ENCODE results near the gene PGAM2. TPM values are rescaled to one million over a fixed set of nuclear protein-coding genes. Genes with fewer than 3 reads are reported as not detected.

Gene PGAM2
- total and polyA plus RNA-seq, 2 experiments from 2014 or later: 148 to 165 TPM

- no peak for DNase-seq (ENCODE audit: low read depth in 1 of 2, low spot score in 1 of 2)
- Histone ChIP-seq H3K4me3 (no peak overlapping the region), H3K27me3 (no peaks in the 10 kb centered on the region), H3K4me1 (ENCODE audit: low read depth) (peaks cover 2% of the 10 kb centered on the region), H3K27ac (no peak overlapping the region), H3K9me3 (ENCODE audit: low read depth) (no peaks in the 10 kb centered on the region), H3K36me3 (no peaks in the 10 kb centered on the region)
- TF ChIP-seq, protein P1, sequence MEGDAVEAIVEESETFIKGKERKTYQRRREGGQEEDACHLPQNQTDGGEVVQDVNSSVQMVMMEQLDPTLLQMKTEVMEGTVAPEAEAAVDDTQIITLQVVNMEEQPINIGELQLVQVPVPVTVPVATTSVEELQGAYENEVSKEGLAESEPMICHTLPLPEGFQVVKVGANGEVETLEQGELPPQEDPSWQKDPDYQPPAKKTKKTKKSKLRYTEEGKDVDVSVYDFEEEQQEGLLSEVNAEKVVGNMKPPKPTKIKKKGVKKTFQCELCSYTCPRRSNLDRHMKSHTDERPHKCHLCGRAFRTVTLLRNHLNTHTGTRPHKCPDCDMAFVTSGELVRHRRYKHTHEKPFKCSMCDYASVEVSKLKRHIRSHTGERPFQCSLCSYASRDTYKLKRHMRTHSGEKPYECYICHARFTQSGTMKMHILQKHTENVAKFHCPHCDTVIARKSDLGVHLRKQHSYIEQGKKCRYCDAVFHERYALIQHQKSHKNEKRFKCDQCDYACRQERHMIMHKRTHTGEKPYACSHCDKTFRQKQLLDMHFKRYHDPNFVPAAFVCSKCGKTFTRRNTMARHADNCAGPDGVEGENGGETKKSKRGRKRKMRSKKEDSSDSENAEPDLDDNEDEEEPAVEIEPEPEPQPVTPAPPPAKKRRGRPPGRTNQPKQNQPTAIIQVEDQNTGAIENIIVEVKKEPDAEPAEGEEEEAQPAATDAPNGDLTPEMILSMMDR (IDR thresholded peaks at IDR 0.05; ENCODE audit: low read depth, low read length): no peak
Observed at GRCh38 chr7:44097064-44097932, 31.9 kb upstream of the PGAM2 start.

- H3K4me1 ChIP-seq (ENCODE audit: low read depth): peaks cover 2% of the 10 kb centered on the region
- no peak overlapping the region for H3K4me3 ChIP-seq
- H3K36me3 ChIP-seq: no peaks in the 10 kb centered on the region
- no peak for DNase-seq (ENCODE audit: low read depth in 1 of 2, low spot score in 1 of 2)
- no peaks in the 10 kb centered on the region for H3K27me3 ChIP-seq
- H3K27ac ChIP-seq: no peak overlapping the region
- no peaks in the 10 kb centered on the region for H3K9me3 ChIP-seq (ENCODE audit: low read depth)
- TF ChIP-seq, protein P1 (IDR thresholded peaks at IDR 0.05; ENCODE audit: low read depth, low read length): no peak
Observed at GRCh38 chr7:44096326-44096881, 31.0 kb upstream of the PGAM2 start.

DNA sequence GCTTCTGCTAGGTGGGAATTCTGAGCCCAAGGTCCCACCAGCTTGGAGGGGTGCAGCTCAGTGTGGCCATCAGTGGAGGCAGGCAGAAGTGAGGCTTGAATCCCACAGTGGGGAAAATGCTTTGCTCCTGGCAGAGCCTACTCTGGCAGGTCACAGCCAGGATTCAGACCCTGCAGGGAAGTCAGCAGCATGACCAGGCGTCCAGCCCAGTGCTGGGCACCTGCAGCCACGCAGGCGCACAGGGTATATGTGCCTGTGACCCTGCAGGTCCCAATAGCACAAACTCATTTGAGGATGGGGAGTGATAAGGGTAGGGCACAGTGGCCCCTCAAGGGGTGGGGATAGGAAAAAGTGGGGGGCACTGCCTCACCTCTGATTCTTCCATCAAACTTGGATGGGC is 30.4 kb upstream of the PGAM2 start:
- Histone ChIP-seq H3K36me3 (no peaks in the 10 kb centered on the region), H3K4me1 (ENCODE audit: low read depth) (peaks cover 2% of the 10 kb centered on the region), H3K27me3 (no peaks in the 10 kb centered on the region), H3K9me3 (ENCODE audit: low read depth) (no peaks in the 10 kb centered on the region), H3K27ac (no peak overlapping the region), H3K4me3 (no peak overlapping the region)
- TF ChIP-seq, protein P1 (IDR thresholded peaks at IDR 0.05; ENCODE audit: low read depth, low read length): no peak
- no peak for DNase-seq (ENCODE audit: low read depth in 1 of 2, low spot score in 1 of 2)

DNA sequence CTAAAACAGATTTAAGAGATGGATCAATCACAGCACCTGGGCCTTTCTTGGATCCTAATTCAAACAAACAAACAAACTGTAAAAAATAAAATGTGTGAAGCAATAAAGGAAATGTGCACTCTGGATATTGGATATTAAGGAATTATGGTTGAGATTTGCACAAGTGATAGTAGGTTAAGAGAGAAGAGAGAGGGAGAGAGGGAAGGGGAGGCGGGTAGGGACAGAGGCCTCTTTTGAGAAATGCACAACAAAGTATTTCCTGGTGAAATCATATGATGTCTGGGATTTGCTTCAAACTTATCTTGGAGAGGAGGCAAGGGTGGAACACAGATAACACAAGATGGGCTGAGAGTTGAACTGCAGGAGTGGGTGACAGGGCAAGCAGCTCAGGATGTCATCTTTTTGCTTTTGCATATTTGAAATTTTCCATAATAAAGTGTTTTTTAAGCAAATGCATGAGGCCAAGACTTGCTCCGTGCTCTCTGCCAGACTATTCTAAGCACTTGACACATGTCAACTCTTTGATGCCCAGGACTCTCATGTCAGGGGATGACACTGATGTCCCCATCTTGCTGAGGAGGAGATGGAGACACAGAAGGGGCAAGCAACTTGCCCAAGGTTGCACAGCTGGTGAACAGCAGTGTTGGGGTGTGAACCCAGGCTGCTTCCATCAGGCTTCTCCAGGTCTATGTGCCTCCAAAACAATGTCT is 29.7 kb upstream of the PGAM2 start:
- Histone ChIP-seq H3K4me3 (no peak overlapping the region), H3K27me3 (no peaks in the 10 kb centered on the region), H3K27ac (no peak overlapping the region), H3K4me1 (ENCODE audit: low read depth) (peaks cover 2% of the 10 kb centered on the region), H3K9me3 (ENCODE audit: low read depth) (no peaks in the 10 kb centered on the region), H3K36me3 (no peaks in the 10 kb centered on the region)
- TF ChIP-seq, protein P1 (IDR thresholded peaks at IDR 0.05; ENCODE audit: low read depth, low read length): no peak
- no peak for DNase-seq (ENCODE audit: low read depth in 1 of 2, low spot score in 1 of 2)

DNA sequence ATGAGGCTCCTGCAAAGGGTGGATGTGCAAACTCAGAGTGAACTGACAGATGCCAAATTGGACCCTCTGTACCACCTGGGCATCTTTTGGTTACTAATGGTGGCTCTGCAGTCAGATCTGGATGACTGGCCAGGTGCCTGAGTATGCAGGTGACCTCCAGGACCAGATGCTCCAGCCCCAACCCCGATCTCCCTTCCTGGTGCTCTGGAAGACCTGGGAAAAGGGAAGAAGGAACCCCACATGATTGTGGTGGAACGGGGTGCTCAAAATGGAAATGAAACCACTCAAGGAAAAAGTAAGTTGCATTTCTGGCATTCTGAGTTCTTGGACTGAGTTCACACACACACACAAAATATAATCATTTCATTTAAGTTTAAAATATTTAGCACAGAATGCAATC is 29.0 kb upstream of the PGAM2 start:
- Histone ChIP-seq H3K27me3 (no peaks in the 10 kb centered on the region), H3K36me3 (no peaks in the 10 kb centered on the region), H3K27ac (no peak overlapping the region), H3K4me1 (ENCODE audit: low read depth) (peaks cover 2% of the 10 kb centered on the region), H3K9me3 (ENCODE audit: low read depth) (no peaks in the 10 kb centered on the region), H3K4me3 (no peak overlapping the region)
- no peak for DNase-seq (ENCODE audit: low read depth in 1 of 2, low spot score in 1 of 2)
- TF ChIP-seq, protein P1 (IDR thresholded peaks at IDR 0.05; ENCODE audit: low read depth, low read length): no peak

Measured in cardiac muscle cell (in vitro differentiated cells and primary cell).